Pancreas (tissue), 10 donors: Measurements from ENCODE around the gene HMCN1. TPM values are rescaled to one million over a fixed set of nuclear protein-coding genes. Genes with fewer than 3 reads are reported as not detected.

Experiments used
- ATAC-seq, 4 donors: fragments of 200-7000 bp; cut with Tn5 transposase; one replicate each; pipeline versions ENCODE4 v1.8.0 to v1.9.1; 2020; ENCODE audit warnings: mild to moderate bottlenecking in 4 of 4, moderate library complexity in 4 of 4
- DNase-seq, 6 donors: peaks; one replicate each; pipeline ENCODE4 v3.0.0-alpha.2; 2020
- FAIRE-seq: peaks from 2 replicates; lab custom pipeline; 2012; peaks lifted over from hg19 to GRCh38; lab: Jason Lieb, UNC
- H3K27ac ChIP-seq, 4 donors: fragments of 200-600 bp; sonication (generic); 1 replicate in 3 of 4; 2 replicates in 1 of 4; pipeline versions ENCODE4 v1.5.0 to v1.8.0; 2020
- H3K27me3 ChIP-seq, 4 donors: fragments of 200-600 bp; one replicate each; pipeline ENCODE4 v1.8.0; 2021
- H3K36me3 ChIP-seq, 3 donors: fragments of 200-600 bp; sonication (generic) in 1 of 3; one replicate each; pipeline versions ENCODE4 v1.5.0 to v1.8.0; 2020 to 2021
- H3K4me1 ChIP-seq, 3 donors: fragments of 200-600 bp; one replicate each; pipeline ENCODE4 v1.8.0; 2021
- H3K4me3 ChIP-seq, 4 donors: fragments of 200-600 bp; sonication (generic) in 2 of 4; one replicate each; pipeline versions ENCODE4 v1.5.0 to v1.8.0; 2020 to 2021
- H3K9me3 ChIP-seq, 4 donors: fragments of 200-600 bp; one replicate each; pipeline ENCODE4 v1.8.0; 2021
- CTCF ChIP-seq, 4 donors: fragments of 200-600 bp; sonication (generic) in 3 of 4; IDR thresholded peaks; one replicate each; pipeline versions ENCODE4 v1.5.0 to v1.8.0; 2021; ENCODE audit warnings: antibody characterized with exemption in 4 of 4
- WGBS, 2 donors: extraction: QIAGEN DNeasy Blood & Tissue Kit; methylation state at CpG; one replicate each; pipeline ENCODE4 v1.1.7; 2013; 5-methylcytosine and 5-hydroxymethylcytosine counted together
- intact Hi-C, 3 donors: fragments of 100-400 bp; cut with DNase I; formaldehyde crosslinking; loops; one replicate each; pipeline versions ENCODE4 v1.11.1 to v1.14.2; 2022
- polyA plus RNA-seq, 2 donors: library from polyadenylated mRNA; stranded (reverse); fragments of 200-250 nt; gene quantifications; one replicate each; pipeline ENCODE4 v1.2.3, GENCODE V29; 2013
- total RNA-seq, 6 donors: library from RNA; stranded (reverse); fragmentation: NEBNext Ultra II Directional in 4 of 6; extraction: Animal tissue kit (Norgen Biotek cat#: 25700) in 4 of 6; gene quantifications; one replicate each; pipeline versions ENCODE4 v1.2.1 to v1.2.4, GENCODE V29; 2021 to 2023
- donor health status: healthy with polysubstance abuse.
- donor health status: DM: no; HTN: no; CAD: no; lungs with moderate emphysema.
- donor health status: DM: no; HTN: no; CAD: no.
- donor health status: control.
- donor health status: control.
- donor health status: Bipolar disorder and iron deficiency.
- donor health status: DM: yes; HTN: yes; CAD: no.
- donor health status: DM: no; HTN: no; CAD: no.
- donor health status: DM: no; HTN: no; CAD: no.
- donor health status: DM: yes; HTN: yes; CAD: no.

HMCN1 gene
- total and polyA plus RNA-seq, 8 donors, result 0.19 to 4.8 (median 0.60) TPM

- intact Hi-C loops, result no loop called here
- DNase-seq (no peak), FAIRE-seq (no peak), ATAC-seq (no peak)
- WGBS, 2 donors, result 54 to 86% methylated on average over 1 of the region's 1 CpG
- H3K4me3 ChIP-seq, result no peak overlapping the region
- H3K27ac ChIP-seq, result no peak overlapping the region
- H3K4me1 ChIP-seq, result peaks cover 0 to 5% (median 0%) of the 10 kb centered on the region in 3 donors
- H3K27me3 ChIP-seq, result no peaks in the 10 kb centered on the region
- TF ChIP-seq CTCF (IDR thresholded peaks at IDR 0.05), result no peak
- H3K36me3 ChIP-seq, result no peaks in the 10 kb centered on the region
- no peaks in the 10 kb centered on the region for H3K9me3 ChIP-seq
Observed at GRCh38 chr1:186104459-186104858, 370.3 kb downstream of the HMCN1 start.

DNA sequence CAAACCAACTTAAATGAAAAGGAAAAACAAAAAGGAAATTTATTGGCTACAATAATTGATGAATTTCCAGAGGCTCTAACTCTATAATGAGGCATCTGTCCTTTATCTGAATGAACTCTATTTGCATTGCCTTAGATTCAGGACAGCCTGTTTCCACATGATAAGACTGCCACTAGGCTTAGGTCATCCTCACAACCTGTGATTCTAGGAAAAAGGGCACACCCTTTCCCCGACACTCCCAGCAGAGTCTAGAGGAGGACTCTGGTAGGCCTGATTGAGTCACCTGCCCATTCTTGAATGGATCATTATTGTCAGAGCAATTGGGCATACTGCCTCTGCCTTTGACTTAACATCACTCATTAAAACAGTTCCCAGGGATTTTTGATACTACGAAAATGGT lies 378.1 kb downstream of the HMCN1 start:
- Histone ChIP-seq H3K9me3 (no peaks in the 10 kb centered on the region), H3K36me3 (no peaks in the 10 kb centered on the region), H3K4me3 (no peak overlapping the region), H3K4me1 (no peaks in the 10 kb centered on the region), H3K27me3 (no peaks in the 10 kb centered on the region), H3K27ac (no peak overlapping the region)
- no peak for TF ChIP-seq CTCF (IDR thresholded peaks at IDR 0.05)
- ATAC-seq, result no peak
- intact Hi-C loops, result no loop called here
- WGBS, 2 donors, result 75 to 85% methylated on average over 2 of the region's 2 CpGs
- no peak for FAIRE-seq
- DNase-seq, result no peak

- intact Hi-C loops, result no loop called here
- H3K4me1 ChIP-seq, result no peaks in the 10 kb centered on the region
- H3K27ac ChIP-seq, result no peak overlapping the region
- no peaks in the 10 kb centered on the region for H3K36me3 ChIP-seq
- FAIRE-seq (no peak), ATAC-seq (no peak), DNase-seq (no peak)
- H3K27me3 ChIP-seq, result no peaks in the 10 kb centered on the region
- TF ChIP-seq CTCF (IDR thresholded peaks at IDR 0.05), result no peak
- H3K9me3 ChIP-seq, result no peaks in the 10 kb centered on the region
- H3K4me3 ChIP-seq, result no peak overlapping the region
Observed at GRCh38 chr1:186113461-186113860, 379.3 kb downstream of the HMCN1 start.

DNA sequence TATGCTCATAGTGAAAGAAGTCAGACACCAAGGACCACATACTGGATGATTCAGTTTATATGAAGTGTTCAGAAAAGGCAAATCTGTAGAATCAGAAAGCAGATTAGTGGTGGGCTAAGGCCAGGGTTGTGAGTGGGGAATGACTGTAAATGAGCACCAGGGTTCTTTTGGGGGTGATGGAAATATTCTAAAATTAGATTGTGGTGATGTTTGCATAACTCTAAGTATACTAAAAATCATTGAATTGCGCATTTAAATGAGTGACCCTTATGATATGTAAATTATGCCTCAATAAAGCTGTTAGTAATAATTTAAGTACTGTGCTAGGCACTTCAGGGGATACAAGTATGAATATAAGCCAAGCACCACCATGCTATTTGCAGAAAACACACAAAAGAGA lies 384.5 kb downstream of the HMCN1 start:
- ATAC-seq (no peak), FAIRE-seq (no peak), DNase-seq (no peak)
- Histone ChIP-seq H3K27me3 (no peaks in the 10 kb centered on the region), H3K36me3 (no peaks in the 10 kb centered on the region), H3K4me3 (no peak overlapping the region), H3K27ac (no peak overlapping the region), H3K4me1 (no peaks in the 10 kb centered on the region), H3K9me3 (no peaks in the 10 kb centered on the region)
- 68 to 81% methylated on average over 1 of the region's 1 CpG for WGBS, 2 donors
- TF ChIP-seq CTCF (IDR thresholded peaks at IDR 0.05), result no peak
- intact Hi-C loops, result no loop called here

DNA sequence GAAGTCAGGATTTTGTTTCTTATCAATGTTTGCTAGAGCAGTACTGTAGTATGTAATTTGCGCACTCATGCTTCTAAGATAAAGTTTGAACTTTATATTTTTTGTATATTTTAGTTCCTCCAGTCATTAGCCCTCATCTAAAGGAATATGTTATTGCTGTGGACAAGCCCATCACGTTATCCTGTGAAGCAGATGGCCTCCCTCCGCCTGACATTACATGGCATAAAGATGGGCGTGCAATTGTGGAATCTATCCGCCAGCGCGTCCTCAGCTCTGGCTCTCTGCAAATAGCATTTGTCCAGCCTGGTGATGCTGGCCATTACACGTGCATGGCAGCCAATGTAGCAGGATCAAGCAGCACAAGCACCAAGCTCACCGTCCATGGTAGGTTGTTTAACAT lies 388.6 kb downstream of the HMCN1 start:
- H3K27ac ChIP-seq, result no peak overlapping the region
- intact Hi-C loops, result no loop called here
- H3K4me1 ChIP-seq, result no peaks in the 10 kb centered on the region
- no peaks in the 10 kb centered on the region for H3K9me3 ChIP-seq
- 81 to 88% methylated on average over 9 of the region's 9 CpGs for WGBS, 2 donors
- no peak for FAIRE-seq
- H3K27me3 ChIP-seq, result no peaks in the 10 kb centered on the region
- H3K4me3 ChIP-seq, result no peak overlapping the region
- no peak for ATAC-seq
- no peaks in the 10 kb centered on the region for H3K36me3 ChIP-seq
- no peak for TF ChIP-seq CTCF (IDR thresholded peaks at IDR 0.05)
- DNase-seq, result no peak
